CD4-positive, alpha-beta T cell (primary cell): ENCODE results near the gene IQCM. TPM values are rescaled to one million over a fixed set of nuclear protein-coding genes. Genes with fewer than 3 reads are reported as not detected.

Source experiments
- ATAC-seq: fragments of 200-7000 bp; cut with Tn5 transposase; one replicate; pipeline ENCODE4 v1.10.0; 2022; ENCODE audit warnings: mild to moderate bottlenecking; ENCODE audit not compliant: poor library complexity
- CTCF ChIA-PET: fragments of 350-600 bp; sonication (Branson Sonifier 250); formaldehyde crosslinking; loops from one replicate; lab custom pipeline; 2021; ENCODE audit warnings: antibody characterized with exemption, inconsistent platforms; lab: Charles Lee
- POLR2A ChIA-PET: fragments of 350-600 bp; sonication (Branson Sonifier 250); formaldehyde crosslinking; loops from one replicate; lab custom pipeline; 2021; ENCODE audit warnings: antibody characterized with exemption, inconsistent platforms; lab: Charles Lee
- DNase-seq, 14 experiments: peaks; one replicate each; pipeline ENCODE4 v3.0.0-alpha.2; 2013 to 2020; ENCODE audit warnings: mixed read lengths in 2 of 14
- H3K27ac ChIP-seq, 2 donors: one replicate each; pipeline versions ENCODE4 v1.5.1 to v1.7.0; 2013; ENCODE audit warnings: low read length in 2 of 2, low read depth in 1 of 2, mild to moderate bottlenecking in 1 of 2
- H3K27me3 ChIP-seq, 2 experiments: 1 replicate in 1 of 2; 2 replicates in 1 of 2; pipeline versions ENCODE4 v1.6.1 to v1.7.0; 2013; ENCODE audit warnings: low read length in 2 of 2, control low read depth in 1 of 2, mild to moderate bottlenecking in 1 of 2, moderate library complexity in 1 of 2; ENCODE audit not compliant: insufficient read depth in 2 of 2, control insufficient read depth in 1 of 2
- H3K36me3 ChIP-seq: one replicate; pipeline ENCODE4 v1.6.1; 2013; ENCODE audit warnings: low read length, control low read depth; ENCODE audit not compliant: insufficient read depth
- H3K4me1 ChIP-seq: one replicate; pipeline ENCODE4 v1.6.1; 2013; ENCODE audit warnings: low read length, control low read depth; ENCODE audit not compliant: insufficient read depth
- H3K4me3 ChIP-seq: one replicate; pipeline ENCODE4 v1.5.1; 2013; ENCODE audit warnings: mild to moderate bottlenecking, low read length, moderate library complexity
- H3K9me3 ChIP-seq, 2 experiments: 1 replicate in 1 of 2; 2 replicates in 1 of 2; pipeline versions ENCODE4 v1.6.1 to v1.7.0; 2013; ENCODE audit warnings: low read length in 2 of 2, mild to moderate bottlenecking in 2 of 2, control low read depth in 1 of 2, moderate library complexity in 1 of 2; ENCODE audit not compliant: control insufficient read depth in 1 of 2, insufficient read depth in 1 of 2
- H3K27ac Mint-ChIP-seq: one replicate; pipeline ENCODE4 v1.8.0; 2020; ENCODE audit warnings: mixed read lengths
- H3K27me3 Mint-ChIP-seq: one replicate; pipeline ENCODE4 v1.8.0; 2021; ENCODE audit warnings: mixed read lengths
- H3K36me3 Mint-ChIP-seq: one replicate; pipeline ENCODE4 v1.8.0; 2021; ENCODE audit warnings: low read depth, mixed read lengths
- H3K4me1 Mint-ChIP-seq: one replicate; pipeline ENCODE4 v1.8.0; 2021; ENCODE audit warnings: low read depth, mixed read lengths
- H3K4me3 Mint-ChIP-seq: one replicate; pipeline ENCODE4 v1.8.0; 2020; ENCODE audit warnings: mild to moderate bottlenecking, mixed read lengths
- H3K9me3 Mint-ChIP-seq: one replicate; pipeline ENCODE4 v1.8.0; 2020; ENCODE audit warnings: mixed read lengths
- CTCF ChIP-seq: fragments of 200-600 bp; IDR thresholded peaks from one replicate; pipeline ENCODE4 v1.8.0; 2022; ENCODE audit warnings: antibody characterized with exemption, mild to moderate bottlenecking
- intact Hi-C, 2 experiments: fragments of 100-400 bp; cut with DNase I in 1 of 2; cut with micrococcal nuclease in 1 of 2; formaldehyde crosslinking; loops; one replicate each; pipeline versions ENCODE4 v1.15.1 to v1.9.0; 2023 to 2025; cut with DNase I, micrococcal nuclease
- total RNA-seq, 174 experiments: library from RNA in 2 of 174; stranded (reverse) in 2 of 174; gene quantifications; one replicate each; pipeline ENCODE4 v1.2.3 and lab custom pipeline; 2021 to 2026

IQCM gene
- total RNA-seq, 2 experiments from 2014 or later: not detected

DNA sequence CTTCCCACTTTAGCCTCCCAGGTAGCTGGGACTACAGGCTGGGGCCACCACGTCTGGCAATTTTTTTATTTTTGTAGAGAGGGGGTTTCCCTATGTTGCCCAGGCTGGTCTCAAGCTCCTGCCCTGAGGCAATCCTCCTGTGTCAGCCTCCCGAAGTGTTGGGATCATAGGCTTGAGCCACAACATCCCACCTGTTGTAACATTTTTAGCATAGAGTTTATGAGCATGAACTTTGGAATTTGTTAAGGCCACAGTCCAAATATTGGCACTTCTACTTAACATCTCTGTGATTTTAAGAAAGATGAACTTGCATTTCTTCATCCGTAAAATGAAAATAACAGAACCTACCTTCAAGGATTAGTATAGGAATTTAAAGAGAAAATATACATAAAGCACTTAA is 445.6 kb downstream of the IQCM start:
- Histone ChIP-seq H3K27ac (no peak overlapping the region), H3K4me1 (no peaks in the 10 kb centered on the region), H3K9me3 (no peaks in the 10 kb centered on the region), H3K4me3 (no peak overlapping the region), H3K27me3 (no peaks in the 10 kb centered on the region), H3K36me3 (no peaks in the 10 kb centered on the region)
- ChIA-PET CTCF (no interaction called here), POLR2A (no interaction called here)
- no peaks in the 10 kb centered on the region for H3K27me3 Mint-ChIP-seq
- TF ChIP-seq CTCF: no peak
- H3K36me3 Mint-ChIP-seq: no peaks in the 10 kb centered on the region
- H3K27ac Mint-ChIP-seq: no peak overlapping the region
- DNase-seq: no peak
- intact Hi-C loops: no loop called here
- no peaks in the 10 kb centered on the region for H3K4me1 Mint-ChIP-seq
- no peak overlapping the region for H3K4me3 Mint-ChIP-seq
- no peaks in the 10 kb centered on the region for H3K9me3 Mint-ChIP-seq
- no peak for ATAC-seq

DNA sequence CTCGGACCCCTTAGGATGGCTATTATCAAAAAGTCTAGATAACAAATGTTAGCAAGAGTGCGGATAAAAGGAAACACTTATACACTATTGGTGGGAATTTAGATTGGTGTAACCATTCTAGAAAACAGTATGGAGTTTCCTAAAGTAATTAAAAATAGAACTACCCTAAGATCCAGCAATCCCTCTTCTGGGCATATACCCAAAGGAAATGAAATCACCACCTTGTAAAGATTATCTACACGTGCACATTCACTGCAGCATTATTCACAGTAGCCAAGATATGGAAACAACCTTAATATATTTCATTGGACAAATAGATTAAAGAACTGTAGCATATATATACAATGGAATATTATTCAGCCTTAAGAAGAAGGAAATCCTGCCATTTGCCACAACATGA is 462.4 kb downstream of the IQCM start:
- H3K27ac ChIP-seq: no peak overlapping the region
- no peaks in the 10 kb centered on the region for H3K36me3 Mint-ChIP-seq
- intact Hi-C loops: no loop called here
- no peak overlapping the region for H3K27ac Mint-ChIP-seq
- no peaks in the 10 kb centered on the region for H3K27me3 ChIP-seq
- H3K4me1 Mint-ChIP-seq: no peaks in the 10 kb centered on the region
- H3K9me3 ChIP-seq: peaks cover 0 to 4% of the 10 kb centered on the region in 2 experiments
- H3K36me3 ChIP-seq: no peaks in the 10 kb centered on the region
- CTCF ChIA-PET: no interaction called here
- TF ChIP-seq CTCF: no peak
- no peaks in the 10 kb centered on the region for H3K4me1 ChIP-seq
- H3K4me3 Mint-ChIP-seq: no peak overlapping the region
- ATAC-seq: no peak
- peaks cover 9% of the 10 kb centered on the region for H3K9me3 Mint-ChIP-seq
- DNase-seq: no peak
- H3K4me3 ChIP-seq: no peak overlapping the region
- H3K27me3 Mint-ChIP-seq: no peaks in the 10 kb centered on the region
- POLR2A ChIA-PET: no interaction called here

- H3K9me3 Mint-ChIP-seq: peaks cover 9% of the 10 kb centered on the region
- no peak overlapping the region for H3K27ac Mint-ChIP-seq
- ATAC-seq: no peak
- no peak overlapping the region for H3K4me3 Mint-ChIP-seq
- Histone ChIP-seq H3K9me3 (peaks cover 0 to 4% of the 10 kb centered on the region in 2 experiments), H3K27me3 (no peaks in the 10 kb centered on the region), H3K36me3 (no peaks in the 10 kb centered on the region), H3K4me3 (no peak overlapping the region), H3K27ac (no peak overlapping the region), H3K4me1 (no peaks in the 10 kb centered on the region)
- no peak for DNase-seq
- ChIA-PET CTCF (no interaction called here), POLR2A (no interaction called here)
- TF ChIP-seq CTCF: no peak
- H3K36me3 Mint-ChIP-seq: no peaks in the 10 kb centered on the region
- no peaks in the 10 kb centered on the region for H3K27me3 Mint-ChIP-seq
- intact Hi-C loops: no loop called here
- H3K4me1 Mint-ChIP-seq: no peaks in the 10 kb centered on the region
These were observed 466.1 kb downstream of the IQCM start for GRCh38 chr4:149349541-149349940.
